Activated CD8-positive, alpha-beta memory T cell treated with anti-CD3 and anti-CD28 coated beads, Interleukin-2, amount 50 U/mL, for 24 hours (primary cell): ENCODE results near the gene NACC2.
"Not testable (repeated sequence)": the region's sequence is repeated elsewhere in the genome, so short reads cannot be mapped to it uniquely, and the experiment has no call there.

Source experiments
- DNase-seq: peaks from one replicate; pipeline ENCODE4 v3.0.0-alpha.2; 2020; ENCODE audit errors: extremely low read depth

Gene NACC2

DNA sequence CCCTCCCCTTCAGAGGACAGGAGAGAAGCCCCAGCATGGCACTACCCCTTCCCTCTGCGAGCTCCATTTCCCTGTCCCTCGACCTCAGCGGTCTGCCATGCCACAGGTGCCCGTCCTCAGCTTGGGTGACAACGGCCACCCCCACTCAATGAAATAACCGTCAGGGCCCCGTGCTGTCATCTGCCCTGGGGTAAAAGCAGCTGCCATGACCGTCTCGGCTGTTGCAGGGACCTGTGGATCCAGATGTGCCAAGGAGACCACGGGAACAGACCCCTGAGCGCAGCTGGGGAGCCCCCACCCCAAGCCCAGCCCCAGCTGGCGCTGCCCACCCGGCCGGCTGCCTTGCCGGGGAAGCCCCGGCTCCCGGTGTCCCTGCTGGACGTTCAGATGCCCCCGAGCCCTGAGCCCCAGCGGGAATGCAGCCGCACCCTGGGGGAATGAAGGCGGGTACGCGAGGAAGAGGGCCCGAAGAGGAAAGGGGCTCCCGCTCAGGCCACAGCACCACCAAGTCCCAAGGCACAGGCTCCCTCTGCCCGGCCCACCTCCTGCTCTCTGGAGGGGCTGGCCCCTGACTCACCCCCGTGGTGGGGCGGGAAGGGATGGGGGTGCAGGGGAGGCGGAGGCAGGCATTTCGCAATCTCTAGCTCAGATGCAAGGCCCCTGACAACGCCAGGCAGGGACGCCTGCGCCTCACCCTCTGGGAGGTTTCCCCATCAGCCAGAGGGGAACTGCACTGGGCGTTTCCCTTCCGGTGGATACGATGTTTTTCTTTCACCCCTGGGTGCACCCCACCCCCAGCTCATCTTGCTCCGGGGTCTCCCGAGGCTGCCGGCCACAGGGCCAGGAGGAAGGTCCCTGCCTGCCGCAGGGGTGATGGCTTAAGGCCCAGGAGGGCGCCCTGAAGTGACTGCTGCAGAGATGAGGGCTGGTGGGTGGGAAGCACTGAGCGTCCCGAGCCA is 49.2 kb downstream of the NACC2 start:
- DNase-seq: no peak

DNA sequence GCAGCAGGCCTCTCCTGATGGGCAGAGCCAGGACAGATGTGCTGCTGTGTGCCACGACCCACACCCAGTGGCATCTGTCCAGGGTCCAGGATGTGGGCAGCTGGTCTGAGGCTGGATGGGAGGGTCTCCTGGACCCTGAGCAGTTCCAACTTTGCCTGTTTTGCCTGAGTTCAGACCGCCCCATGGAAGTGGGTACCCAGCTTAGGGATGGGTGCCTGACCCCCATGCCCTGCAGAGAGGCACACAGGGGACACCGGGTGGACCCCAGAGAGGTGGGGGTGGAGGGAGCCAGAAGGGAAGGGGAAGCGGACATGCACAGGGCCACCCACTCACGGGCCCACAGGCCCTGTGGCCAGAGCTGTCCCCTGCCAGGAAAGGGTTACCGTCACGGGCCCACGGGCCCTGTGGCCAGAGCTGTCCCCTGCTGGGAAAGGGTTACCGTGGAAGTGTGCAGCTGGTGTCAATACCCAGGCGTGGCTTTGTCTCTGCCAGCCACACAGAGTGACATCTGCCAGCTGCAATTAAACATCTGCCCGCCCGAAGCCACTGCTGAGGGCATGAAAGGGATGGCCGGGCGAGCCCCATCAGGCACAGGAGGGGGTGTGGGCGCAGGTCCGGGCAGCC is 50.0 kb downstream of the NACC2 start:
- DNase-seq: no peak

DNA sequence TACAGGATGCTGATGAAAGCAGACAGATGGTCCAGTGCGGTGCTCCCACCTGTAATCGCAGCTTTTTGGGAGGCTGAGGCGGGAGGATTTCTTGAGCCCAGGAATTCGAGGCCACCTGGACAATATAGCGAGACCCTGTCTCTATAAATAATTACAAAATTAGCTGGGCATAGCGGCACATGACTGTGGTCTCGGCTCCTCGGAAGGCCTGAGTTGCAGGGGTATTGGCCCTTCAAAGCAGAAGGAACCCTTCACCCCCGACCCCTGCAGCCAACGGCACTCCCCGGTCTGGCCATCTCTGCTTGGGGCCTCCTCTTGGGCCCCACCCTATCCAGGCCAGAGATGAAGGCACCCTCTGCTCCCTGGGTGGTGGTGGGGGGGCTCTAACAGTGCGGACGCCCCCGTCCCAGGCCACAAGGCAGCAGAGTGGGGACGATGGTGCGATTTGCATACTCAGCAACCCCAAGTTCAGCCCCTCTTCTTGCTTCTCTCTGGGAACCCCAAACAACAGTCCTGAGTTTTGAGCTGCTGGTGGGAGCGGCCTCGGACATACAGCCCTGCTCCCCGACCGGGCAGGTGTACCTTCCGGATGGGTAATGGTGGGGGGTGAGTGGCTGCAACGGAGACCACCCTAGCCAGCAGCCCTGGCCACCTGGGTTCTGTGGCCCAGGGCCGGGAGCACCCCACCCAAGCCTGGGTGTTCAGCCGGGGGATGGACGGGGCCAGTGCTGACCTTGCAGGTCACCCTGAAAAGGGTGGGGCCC is 50.7 kb downstream of the NACC2 start:
- no peak for DNase-seq

DNA sequence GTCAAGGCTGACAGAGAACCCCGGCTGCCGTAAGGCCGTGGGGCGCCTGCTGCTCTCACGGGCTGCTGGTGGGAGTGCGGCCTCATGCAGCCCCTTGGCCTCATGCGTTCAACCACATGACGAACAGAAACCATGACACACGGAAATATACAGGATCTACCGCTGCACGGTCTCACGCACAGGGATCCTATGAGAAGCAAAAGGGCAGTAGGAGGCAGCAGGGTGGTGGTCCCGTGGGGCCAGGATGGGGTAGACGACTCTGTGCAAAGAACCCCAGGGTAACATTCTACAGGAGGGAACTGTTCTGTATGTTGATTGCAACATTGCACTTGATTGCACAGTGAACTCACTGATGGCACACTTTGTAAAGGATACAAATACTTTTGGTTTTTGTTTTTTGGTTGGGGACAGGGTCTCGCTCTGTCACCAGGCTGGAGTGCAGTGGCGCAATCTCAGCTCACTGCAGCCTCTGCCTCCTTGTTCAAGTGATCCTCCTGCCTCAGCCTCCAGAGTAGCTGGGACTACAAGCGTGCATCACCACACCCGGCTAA is 51.6 kb downstream of the NACC2 start:
- DNase-seq: no peak

DNA sequence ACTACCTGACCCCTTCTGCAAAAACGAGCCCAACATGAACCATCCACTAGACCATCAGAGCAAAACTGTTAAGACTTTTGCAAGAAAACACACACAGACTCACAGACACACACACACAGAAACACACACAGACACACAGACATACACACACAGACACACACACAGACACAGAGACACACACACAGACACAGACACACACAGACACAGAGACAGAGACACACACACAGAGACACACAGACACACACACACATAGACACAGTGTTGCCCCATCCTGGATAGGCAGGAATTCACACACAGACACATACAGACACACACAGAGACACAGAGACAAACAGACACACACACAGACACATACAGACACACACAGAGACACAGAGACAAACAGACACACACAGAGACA is 52.5 kb downstream of the NACC2 start:
- no peak for DNase-seq

DNA sequence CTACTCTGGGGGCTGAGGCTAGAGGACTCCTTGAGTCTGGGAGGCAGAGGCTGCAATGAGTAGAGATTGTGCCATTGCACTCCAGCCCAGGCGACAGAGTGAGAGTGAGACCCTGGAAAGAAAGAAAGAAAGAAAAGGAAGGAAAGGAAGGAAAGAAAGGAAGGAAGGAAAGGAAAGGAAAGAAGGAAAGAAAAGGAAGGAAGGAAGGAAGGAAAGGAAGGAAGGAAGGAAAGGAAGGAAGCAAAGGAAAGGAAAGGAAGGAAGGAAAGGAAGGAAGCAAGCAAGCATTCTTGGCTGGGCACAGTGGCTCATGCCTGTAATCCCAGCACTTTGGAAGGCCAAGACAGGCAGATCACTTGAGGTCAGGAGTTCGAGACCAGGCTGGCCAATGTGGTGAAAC is 54.2 kb downstream of the NACC2 start:
- not testable (repeated sequence) for DNase-seq

DNA sequence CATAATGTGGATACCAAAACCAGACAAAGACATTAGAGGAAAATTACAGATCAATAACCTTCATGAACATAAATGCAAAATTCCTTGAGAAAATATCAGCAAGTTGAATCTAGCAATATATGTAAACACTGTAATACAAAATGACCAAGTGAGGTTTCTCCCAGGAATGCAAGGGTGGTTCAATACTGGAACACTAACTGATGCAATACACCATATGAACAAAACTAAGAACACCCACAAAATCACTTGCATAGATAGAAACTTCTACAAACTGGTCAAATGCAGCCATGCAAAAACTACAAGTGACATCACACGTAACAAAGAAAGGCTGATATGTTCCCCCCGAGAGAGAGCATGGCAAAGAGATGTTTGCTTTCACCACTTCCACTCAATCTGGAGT is 55.6 kb downstream of the NACC2 start:
- DNase-seq: no peak

DNA sequence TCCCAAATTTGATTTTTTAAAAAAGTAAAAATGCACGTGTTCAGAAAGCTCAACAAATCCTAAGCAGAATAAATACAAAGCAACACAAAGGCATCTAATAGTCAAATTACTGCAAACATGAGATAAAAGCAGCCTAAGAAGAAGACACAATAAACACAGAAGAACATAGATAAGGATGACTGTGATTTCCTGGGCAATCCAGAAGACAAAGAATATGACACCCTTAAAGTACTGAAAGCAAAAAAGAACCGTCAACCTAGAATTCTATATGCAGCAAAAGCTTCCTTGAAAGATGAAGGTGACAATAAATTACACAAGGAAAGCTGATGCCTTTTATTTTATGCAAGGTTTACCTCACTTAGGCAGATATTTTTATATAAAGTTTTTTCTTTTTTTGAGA is 58.2 kb downstream of the NACC2 start:
- DNase-seq: no peak

DNA sequence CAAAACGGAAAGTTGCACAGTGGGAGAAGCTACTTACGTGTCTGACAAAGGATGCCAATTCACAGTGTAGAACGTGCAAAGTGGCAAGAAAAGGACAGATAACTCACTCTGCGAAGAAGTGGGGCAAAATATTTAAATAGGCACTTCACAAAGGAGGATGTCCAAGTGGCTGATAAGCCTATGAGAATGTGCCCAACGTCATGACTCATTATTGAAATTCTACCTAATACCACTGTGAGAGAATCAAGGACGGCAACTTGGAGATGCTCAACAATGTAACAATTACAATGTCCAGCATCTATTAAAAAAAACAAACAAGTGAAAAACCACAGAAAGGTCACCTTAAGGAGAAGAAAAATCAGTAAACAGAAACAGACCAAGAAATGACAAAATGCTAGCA is 59.0 kb downstream of the NACC2 start:
- no peak for DNase-seq

DNA sequence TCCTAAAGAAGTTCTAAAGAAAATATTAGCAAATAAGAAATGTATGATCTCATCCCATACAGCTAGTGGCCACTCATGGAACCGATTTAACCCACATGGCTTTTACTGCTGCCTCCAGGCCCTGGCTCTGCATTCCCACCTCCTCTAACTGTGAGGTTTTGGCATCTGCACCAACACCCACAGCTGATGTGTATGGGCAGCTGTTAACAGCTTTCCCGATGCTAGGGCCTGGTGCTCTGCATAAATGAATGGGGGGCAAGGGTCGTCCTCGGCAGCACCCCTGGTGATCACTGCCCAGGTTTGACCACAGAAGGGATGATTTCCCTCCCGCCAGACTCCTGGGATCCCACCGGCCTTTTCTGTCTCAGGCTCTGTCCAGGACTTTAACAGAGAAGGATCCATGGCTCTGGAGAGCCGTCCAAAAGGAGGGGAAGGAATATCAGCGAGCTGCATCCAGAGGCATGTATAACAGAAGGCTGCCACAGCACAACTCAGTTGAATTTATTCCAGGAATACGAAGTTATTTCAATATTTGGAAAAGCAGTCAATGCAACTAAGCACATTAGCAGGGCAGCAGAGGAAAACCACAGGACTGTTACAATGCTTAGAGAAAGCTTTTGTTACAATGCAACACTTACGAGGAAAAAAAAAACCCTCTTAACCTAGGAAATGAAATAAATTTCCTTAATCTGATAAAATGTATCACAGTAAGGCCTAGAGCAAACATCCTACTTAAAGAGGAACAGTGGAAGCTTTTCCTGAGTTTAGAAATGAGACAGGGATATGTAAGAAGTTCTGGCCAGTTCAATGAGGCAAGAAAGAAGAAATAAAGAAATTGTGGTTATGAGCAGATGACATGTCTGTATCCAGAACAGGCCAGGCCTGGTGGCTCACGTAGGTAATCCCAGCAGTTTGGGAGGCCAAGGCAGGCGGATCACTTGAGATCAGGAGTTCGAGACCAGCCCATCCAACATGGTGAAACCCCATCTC is 63.1 kb downstream of the NACC2 start:
- DNase-seq: no peak

DNA sequence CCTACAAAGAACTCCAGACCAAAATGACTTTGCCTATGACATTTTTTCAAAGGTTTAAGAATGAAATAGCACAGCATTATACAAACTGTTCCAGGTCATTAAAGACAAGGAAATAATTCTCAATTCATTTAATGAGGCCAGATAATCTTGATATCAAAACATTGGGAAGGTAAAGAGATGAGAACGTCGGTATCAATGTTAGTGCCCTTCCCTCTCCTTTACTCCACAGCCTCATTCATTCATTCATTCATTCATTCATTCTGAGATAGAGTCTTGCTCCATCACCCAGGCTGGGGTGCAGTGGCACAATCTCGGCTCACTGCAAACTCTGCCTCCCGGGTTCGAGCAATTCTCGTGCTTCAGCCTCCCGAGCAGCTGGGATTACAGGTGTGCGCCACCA is 64.0 kb downstream of the NACC2 start:
- DNase-seq: no peak

DNA sequence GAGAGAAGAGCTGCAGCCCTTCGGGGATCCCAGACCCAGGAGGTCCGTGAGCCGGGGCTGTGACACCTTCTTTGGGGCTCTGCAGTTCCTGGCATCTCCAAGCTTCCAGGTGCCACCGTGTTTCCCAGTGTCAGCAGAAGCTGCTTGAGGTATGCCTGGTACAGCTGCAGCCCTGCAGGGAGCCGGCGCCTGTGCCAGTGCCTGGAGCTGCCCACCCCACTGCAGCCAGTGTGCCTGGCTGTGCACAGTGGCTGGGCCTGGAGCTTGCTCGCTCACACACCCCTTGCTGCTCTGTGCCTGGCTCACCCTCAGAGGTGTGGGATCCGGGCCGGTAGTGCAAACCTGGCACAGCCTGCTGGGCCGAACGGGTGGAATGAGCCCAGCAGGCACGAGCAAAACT is 65.5 kb downstream of the NACC2 start:
- DNase-seq: no peak

DNA sequence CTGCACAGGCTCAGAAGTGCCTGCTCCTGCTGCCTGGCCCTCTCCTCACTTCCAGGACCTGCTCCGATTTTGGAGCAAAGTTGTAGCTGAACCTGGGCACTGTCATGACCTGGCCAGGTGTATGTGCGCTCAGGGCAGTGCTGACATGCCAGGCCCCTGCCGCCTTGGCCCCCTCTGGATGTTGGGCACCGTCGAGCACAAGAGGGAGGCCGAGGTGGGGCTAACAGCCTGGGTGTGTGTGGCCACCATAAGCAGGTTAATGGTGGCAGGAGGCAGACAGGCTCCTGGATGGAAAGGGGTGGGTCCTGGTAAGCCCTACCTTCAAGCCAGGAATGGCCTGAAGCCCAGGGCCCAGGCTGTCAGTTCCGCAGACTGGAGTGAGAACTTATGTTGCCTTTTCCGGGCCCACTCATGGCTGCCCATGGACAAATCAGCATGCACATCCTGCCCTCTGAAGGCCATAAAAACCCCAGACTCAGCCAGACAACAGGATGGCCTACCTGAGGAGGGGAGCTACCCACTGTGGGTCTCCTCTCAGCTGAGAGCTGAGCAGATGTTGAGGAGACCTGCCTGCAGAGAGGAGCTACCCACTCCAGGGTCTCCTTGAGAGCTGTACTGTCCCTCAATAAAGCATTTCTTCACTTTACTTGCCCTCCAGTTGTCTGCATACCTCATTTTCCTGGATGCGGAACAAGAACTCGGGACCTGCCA is 66.2 kb downstream of the NACC2 start:
- DNase-seq: no peak

DNA sequence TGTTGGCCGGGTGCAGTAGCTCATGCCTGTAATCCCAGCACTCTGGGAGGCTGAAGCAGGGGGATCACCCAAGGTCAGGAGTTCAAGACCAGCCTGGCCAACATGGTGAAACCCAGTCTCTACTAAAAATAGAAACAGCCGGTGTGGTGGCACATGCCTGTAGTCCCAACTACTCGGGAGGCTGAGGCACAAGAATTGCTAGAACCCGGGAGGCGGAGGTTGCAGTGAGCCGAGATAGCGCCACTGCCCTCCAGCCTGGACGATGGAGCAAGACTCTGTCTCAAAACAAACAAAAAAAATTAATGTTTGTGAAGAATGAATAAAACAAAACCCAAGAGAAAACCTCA is 68.2 kb downstream of the NACC2 start:
- not testable (repeated sequence) for DNase-seq

DNA sequence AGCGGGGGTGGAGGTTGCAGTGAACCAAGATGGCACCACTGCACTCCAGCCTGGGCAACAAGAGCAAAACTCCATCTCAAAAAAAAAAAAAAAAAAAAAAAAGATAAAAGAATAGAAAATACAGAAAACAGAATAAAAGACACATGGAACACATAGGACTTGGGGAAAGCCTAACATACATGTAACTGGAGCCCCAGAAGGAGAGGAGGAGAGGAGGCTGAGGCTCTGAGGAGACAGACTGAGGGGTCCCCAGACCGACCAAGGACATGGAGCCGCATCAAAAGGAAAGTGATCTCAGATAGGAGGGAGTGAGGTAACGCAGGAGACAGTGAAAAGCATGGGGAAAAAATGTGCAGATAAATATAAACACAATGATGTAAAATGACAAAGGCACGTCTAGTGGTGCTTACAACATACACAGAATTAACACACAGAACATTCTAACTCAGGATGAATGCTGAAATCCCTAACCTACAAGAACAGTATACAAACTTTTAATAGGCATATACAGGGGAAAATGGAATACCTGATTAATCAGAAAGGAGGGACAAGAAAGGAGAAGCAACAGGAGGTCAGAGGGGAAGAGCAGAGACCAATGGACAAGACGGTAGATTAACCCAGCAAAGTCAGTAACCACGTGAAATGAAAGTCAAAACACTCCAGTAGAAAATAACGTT is 68.7 kb downstream of the NACC2 start:
- DNase-seq: no peak

DNA sequence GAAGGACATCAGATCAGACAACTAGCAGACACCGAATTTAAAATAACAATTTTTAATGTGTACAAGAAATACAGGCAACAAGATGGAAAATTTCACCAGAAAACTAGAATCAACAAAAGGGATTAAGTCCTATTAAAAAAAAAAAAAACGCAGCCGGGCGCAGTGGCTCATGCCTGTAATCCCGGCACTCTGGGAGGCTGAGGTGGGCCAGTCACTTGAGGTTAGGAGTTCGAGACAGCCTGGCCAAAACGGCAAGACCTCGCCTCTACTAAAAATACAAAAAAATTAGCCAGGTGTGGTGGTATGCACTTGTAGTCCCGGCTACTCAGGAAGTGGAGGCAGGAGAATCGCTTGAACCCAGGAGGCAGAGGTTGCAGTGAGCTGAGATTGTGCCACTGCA is 69.6 kb downstream of the NACC2 start:
- DNase-seq: no peak

DNA sequence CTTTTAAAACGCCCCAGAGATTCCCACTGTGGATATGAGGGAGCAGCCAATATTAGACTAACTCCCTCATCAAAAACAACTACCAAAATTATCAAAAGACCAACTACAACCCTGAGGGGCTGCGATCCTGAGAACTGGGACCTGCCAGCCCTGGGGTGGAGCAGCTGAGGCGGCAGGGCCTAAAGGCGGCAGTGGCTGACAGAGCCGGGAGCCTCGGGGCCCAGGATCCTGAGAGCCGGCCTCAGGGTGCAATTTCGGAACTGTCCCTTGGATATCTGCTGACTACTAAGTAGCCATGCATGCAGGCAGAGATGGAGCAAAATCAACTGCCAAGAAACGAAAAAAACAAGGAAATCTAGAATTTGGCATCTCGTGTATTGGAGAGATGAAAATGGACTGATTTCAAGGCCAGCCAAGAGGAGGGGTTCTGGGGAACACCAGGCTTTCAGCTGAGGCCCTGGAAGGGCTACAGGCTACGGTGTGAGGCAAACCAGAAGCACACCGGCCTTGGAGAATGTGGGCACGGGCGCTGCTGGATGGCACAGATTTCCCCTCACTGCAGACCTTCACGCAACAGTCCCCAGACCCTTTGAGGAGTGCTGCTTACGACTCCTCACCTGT is 70.3 kb downstream of the NACC2 start:
- no peak for DNase-seq

DNA sequence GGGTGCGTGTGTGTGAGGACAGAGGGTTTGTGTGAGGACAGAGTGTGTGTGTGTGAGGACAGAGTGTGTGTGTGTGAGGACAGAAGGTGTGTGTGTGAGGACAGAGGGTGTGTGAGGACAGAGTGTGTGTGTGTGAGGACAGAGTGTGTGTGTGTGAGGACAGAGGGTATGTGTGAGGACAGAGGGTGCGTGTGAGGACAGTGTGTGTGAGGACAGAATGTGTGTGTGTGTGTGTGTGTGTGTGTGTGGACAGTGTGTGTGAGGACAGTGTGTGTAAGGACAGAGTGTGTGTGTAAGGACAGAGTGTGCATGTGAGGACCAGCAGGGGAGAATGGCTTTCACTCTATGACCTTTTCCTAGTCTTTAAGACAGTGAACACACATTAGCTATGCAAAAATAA is 70.8 kb downstream of the NACC2 start:
- no peak for DNase-seq

DNA sequence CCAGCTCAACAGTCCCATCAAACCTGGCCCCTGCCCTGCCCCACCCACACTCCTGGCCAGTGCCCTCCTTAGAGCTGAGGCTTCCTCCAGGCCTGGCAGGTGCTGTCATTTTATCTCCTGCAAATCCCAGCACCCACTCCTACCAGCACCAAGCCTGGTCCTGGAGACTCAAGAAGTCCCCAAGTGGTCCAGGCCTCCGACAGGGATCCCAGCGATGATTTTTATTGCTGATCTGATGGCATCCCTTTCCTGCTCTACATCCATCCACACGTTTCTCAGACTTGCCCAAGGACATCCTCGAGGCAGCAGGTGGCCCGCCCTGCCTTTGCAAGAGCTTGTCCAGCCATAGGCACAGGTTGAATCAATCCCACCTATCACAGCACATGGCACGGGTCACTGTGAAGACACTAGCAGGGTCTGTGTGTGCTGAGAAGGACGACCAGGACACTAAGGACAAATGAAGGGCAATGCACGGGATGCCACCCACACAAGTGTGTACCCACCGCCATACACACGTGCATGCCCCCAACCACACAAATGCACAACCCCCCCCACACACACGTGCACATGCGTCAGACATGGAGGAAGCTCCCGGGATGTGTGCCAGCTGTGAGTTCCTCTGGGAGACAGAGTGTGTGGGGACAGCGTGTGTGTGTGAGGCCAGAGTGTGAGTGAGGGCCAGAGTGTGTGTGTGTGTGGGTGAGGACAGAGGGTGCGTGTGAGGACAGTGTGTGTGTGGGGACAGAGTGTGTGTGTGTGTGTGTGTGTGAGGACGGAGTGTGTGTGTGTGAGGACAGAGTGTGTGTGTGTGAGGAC is 71.5 kb downstream of the NACC2 start:
- DNase-seq: no peak
